Peyer's patch (tissue), 4 donors: ENCODE data around the gene ARF3. TPM values are rescaled to one million over a fixed set of nuclear protein-coding genes. Genes with fewer than 3 reads are reported as not detected.

ENCODE experiments used
- DNase-seq, 3 donors: peaks; one replicate each; pipeline ENCODE4 v3.0.0-alpha.2; 2017 to 2019
- H3K27ac ChIP-seq, 4 donors: fragments of 200-600 bp; sonication (generic); one replicate each; pipeline ENCODE4 v1.5.1; 2016 to 2019
- H3K27me3 ChIP-seq, 2 donors: fragments of 200-600 bp; sonication (generic); one replicate each; pipeline ENCODE4 v1.5.1; 2019
- H3K36me3 ChIP-seq, 3 donors: fragments of 200-600 bp; sonication (generic); one replicate each; pipeline ENCODE4 v1.5.1; 2016 to 2019
- H3K4me1 ChIP-seq, 4 donors: fragments of 200-600 bp; sonication (generic); one replicate each; pipeline ENCODE4 v1.5.1; 2016 to 2019
- H3K4me3 ChIP-seq, 4 donors: fragments of 200-600 bp; sonication (generic); 1 replicate in 3 of 4; 2 replicates in 1 of 4; pipeline ENCODE4 v1.5.1; 2016 to 2019; ENCODE audit warnings: mild to moderate bottlenecking in 1 of 4
- H3K9me3 ChIP-seq, 4 donors: fragments of 200-600 bp; sonication (generic); one replicate each; pipeline ENCODE4 v1.5.1; 2016 to 2019; ENCODE audit warnings: mild to moderate bottlenecking in 1 of 4
- POLR2A ChIP-seq, 2 donors: fragments of 450-650 bp; IDR thresholded peaks; one replicate each; pipeline ENCODE4 v1.5.1; 2017; ENCODE audit warnings: antibody characterized with exemption in 2 of 2, mild to moderate bottlenecking in 2 of 2, moderate library complexity in 2 of 2
- total RNA-seq, 4 donors: library from RNA; depleted of rRNA; stranded (reverse); fragments of >200 nt; gene quantifications; one replicate each; pipeline ENCODE4 v1.1.0, GENCODE V29; 2016
- TF ChIP-seq, protein P1 (sequence below), 6 experiments: fragments of 450-650 bp in 4 of 6; fragments of 200-600 bp in 2 of 6; sonication (generic) in 1 of 6; IDR thresholded peaks; one replicate each; pipeline ENCODE4 v1.5.1; 2017 to 2019; ENCODE audit warnings: antibody characterized with exemption in 6 of 6, mild to moderate bottlenecking in 3 of 6, moderate library complexity in 1 of 6

The ARF3 gene
- total RNA-seq, 4 donors from 2014 or later, result 49.3 to 217 (median 63.5) TPM

DNA sequence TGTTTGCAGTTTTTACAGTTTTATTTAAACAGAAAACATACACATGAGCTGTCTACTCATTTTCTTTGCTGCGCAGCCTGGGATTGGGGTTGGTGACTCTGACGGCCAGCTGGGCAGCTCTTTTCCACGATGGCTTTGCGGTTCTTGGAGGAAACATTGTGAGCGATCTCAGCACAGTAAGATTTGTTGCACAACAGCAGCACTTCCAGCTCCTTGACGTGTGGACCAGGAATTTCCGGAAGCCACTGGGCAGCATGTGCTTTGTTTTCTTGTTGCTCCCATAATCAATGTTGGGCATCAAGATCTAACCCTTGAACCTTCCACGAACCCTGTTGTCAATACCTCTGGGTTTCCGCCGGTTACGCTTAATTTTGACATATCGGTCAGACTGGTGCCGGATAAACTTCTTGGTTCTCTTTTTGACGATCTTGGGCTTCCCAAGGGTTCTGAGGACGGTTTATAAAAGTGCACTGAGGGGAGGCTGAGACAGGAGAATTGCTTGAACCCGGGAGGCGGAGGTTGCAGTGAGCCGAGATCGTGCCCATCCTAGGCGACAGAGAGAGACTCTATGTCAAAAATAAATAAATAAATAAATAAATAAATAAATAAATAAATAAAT is 53.8 kb downstream of the ARF3 start:
- TF ChIP-seq POLR2A (IDR thresholded peaks at IDR 0.05), result no peak
- TF ChIP-seq, protein P1, sequence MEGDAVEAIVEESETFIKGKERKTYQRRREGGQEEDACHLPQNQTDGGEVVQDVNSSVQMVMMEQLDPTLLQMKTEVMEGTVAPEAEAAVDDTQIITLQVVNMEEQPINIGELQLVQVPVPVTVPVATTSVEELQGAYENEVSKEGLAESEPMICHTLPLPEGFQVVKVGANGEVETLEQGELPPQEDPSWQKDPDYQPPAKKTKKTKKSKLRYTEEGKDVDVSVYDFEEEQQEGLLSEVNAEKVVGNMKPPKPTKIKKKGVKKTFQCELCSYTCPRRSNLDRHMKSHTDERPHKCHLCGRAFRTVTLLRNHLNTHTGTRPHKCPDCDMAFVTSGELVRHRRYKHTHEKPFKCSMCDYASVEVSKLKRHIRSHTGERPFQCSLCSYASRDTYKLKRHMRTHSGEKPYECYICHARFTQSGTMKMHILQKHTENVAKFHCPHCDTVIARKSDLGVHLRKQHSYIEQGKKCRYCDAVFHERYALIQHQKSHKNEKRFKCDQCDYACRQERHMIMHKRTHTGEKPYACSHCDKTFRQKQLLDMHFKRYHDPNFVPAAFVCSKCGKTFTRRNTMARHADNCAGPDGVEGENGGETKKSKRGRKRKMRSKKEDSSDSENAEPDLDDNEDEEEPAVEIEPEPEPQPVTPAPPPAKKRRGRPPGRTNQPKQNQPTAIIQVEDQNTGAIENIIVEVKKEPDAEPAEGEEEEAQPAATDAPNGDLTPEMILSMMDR (IDR thresholded peaks at IDR 0.05), result no peak
- Histone ChIP-seq H3K4me3 (peak overlapping the region in 2 of 4 donors; percentile 23 to 37), H3K36me3 (no peaks in the 10 kb centered on the region), H3K9me3 (no peaks in the 10 kb centered on the region), H3K4me1 (no peaks in the 10 kb centered on the region), H3K27me3 (no peaks in the 10 kb centered on the region), H3K27ac (no peak overlapping the region)
- DNase-seq, result no peak

DNA sequence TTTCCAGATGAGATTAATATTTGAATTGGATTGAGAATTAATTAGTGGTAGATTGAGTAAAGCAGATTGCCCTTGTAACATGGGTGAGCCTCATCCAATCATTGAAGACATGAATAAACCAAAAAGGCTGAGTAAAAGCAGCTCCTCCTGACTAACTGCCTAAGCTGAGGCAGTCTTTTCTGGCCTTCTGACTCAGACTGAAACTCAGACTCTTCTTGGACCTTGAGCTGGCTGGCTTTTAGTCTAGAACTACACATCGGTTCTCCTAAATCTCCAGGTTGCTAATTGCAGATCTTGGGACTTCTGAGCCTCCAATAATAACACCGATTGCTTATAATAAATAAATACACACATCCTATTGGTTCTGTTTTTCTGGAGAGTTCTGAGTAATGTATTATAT is 56.0 kb downstream of the ARF3 start:
- DNase-seq, result no peak
- no peaks in the 10 kb centered on the region for H3K9me3 ChIP-seq
- no peak overlapping the region for H3K4me3 ChIP-seq
- TF ChIP-seq POLR2A (IDR thresholded peaks at IDR 0.05), result no peak
- TF ChIP-seq, protein P1 (IDR thresholded peaks at IDR 0.05), result no peak
- no peak overlapping the region for H3K27ac ChIP-seq
- H3K27me3 ChIP-seq, result no peaks in the 10 kb centered on the region
- H3K4me1 ChIP-seq, result no peaks in the 10 kb centered on the region
- H3K36me3 ChIP-seq, result no peaks in the 10 kb centered on the region

DNA sequence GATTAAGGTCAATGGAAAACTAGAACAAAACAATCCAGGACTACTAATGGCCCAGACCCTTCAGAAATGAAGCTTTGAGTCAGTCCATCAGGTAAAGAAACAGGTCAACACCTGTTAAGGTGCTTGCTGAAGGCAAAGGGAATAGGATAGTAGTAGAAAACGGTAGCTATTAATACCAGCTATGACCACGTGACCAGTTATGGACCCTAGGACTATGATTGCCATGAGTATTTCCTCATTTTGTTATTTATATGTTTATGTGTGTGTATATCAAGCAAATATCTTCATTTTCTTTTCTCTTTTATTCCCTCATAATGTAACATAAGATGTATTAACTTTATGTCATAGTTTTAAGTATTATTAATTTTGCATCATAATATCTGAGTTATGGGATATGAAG is 57.6 kb downstream of the ARF3 start:
- Histone ChIP-seq H3K4me1 (no peaks in the 10 kb centered on the region), H3K27ac (no peak overlapping the region), H3K27me3 (no peaks in the 10 kb centered on the region), H3K36me3 (no peaks in the 10 kb centered on the region), H3K4me3 (no peak overlapping the region), H3K9me3 (no peaks in the 10 kb centered on the region)
- no peak for TF ChIP-seq POLR2A (IDR thresholded peaks at IDR 0.05)
- TF ChIP-seq, protein P1 (IDR thresholded peaks at IDR 0.05), result no peak
- no peak for DNase-seq

DNA sequence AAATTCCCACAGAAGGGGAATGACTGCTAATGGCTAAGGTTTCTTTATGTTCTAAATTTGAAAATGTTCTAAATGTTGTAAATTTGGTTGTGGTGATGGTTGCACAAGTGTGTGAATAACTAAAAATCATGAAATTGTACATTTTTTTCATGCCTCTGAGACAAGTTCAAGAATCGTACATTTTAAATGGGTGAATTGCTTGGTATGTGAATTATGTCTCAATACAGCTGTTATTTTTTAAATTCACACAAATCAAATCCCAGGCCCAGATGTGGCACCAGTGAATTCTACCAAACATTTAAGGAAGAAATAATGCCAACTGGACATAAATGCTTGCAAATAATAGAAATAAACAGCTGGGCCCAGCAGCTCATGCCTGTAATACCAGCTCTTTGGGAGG is 63.0 kb downstream of the ARF3 start:
- H3K4me1 ChIP-seq, result peaks cover 0 to 7% (median 2%) of the 10 kb centered on the region in 4 donors
- DNase-seq, result no peak
- TF ChIP-seq, protein P1 (IDR thresholded peaks at IDR 0.05), result no peak
- TF ChIP-seq POLR2A (IDR thresholded peaks at IDR 0.05), result no peak
- H3K27ac ChIP-seq, result no peak overlapping the region
- H3K27me3 ChIP-seq, result no peaks in the 10 kb centered on the region
- no peak overlapping the region for H3K4me3 ChIP-seq
- H3K36me3 ChIP-seq, result no peaks in the 10 kb centered on the region
- no peaks in the 10 kb centered on the region for H3K9me3 ChIP-seq

DNA sequence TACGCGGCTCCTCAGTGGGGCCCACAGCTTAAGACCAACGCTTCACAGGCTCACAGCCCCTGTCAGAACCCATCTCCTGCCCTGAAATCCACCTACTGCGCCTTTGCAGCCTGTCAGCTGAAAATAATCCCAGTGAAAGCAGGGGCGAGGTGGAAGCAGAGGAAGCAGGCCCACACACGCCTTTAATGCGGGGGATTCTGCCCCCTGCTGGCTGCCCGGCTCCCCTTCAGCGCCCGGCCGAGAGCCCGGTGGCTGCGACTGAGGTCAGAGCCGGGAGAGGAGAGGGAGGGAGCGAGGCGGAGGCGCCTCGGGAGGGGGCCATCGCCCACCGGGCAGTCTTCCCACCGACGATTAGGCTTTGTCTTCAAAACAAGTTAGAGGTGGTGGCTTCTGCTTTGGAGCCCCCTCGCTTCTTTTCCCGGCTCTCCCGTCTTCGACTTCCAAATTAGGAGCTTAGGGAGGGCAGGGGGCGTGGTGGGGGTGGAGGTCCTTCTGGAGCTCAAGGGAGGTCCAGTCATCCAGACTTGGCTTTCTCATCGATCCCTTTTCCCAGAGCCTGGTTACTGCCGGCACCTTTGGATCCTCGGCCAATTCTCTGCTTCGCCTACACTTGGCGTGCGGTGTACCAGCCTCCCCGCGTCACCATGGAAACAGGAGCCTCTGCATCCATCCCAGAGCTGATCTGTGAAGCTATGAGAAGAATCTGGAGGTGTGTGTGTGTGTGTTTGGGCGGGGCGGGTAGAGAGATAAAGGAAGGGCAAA is 66.4 kb downstream of the ARF3 start:
- Histone ChIP-seq H3K27ac (no peak overlapping the region), H3K4me1 (peaks cover 0 to 7% (median 2%) of the 10 kb centered on the region in 4 donors), H3K9me3 (no peaks in the 10 kb centered on the region), H3K27me3 (no peaks in the 10 kb centered on the region), H3K36me3 (no peaks in the 10 kb centered on the region), H3K4me3 (peak overlapping the region; percentile 2 to 20 (median 11))
- no peak for TF ChIP-seq POLR2A (IDR thresholded peaks at IDR 0.05)
- TF ChIP-seq, protein P1 (IDR thresholded peaks at IDR 0.05), result peak; percentile 64 to 92 (median 90)
- peak; percentile 61 to 89 (median 88) for DNase-seq
